Thoracic aorta (tissue), 2 donors: ENCODE data around the gene TSKU. TPM values are rescaled to one million over a fixed set of nuclear protein-coding genes. Genes with fewer than 3 reads are reported as not detected.
A peak's percentile ranks its signal among the peaks of the same experiment; 100 is the strongest.

Source experiments
- ATAC-seq: fragments of 150-250 bp; one replicate; pipeline ENCODE4 v1.8.0; 2017; ENCODE audit warnings: low read depth; ENCODE audit not compliant: insufficient number of reproducible peaks, low FRiP score
- DNase-seq: peaks from one replicate; pipeline ENCODE4 v3.0.0-alpha.2; 2020; ENCODE audit warnings: low spot score
- H3K27ac ChIP-seq, 2 donors: fragments of 200-600 bp; sonication (generic); 1 replicate in 1 of 2; 2 replicates in 1 of 2; pipeline ENCODE4 v1.5.1; 2016; ENCODE audit warnings: mild to moderate bottlenecking in 2 of 2, moderate library complexity in 2 of 2
- H3K27me3 ChIP-seq: fragments of 200-600 bp; sonication (generic); replicated peaks from 2 replicates; pipeline ENCODE4 v1.6.0; 2016; ENCODE audit warnings: mild to moderate bottlenecking; ENCODE audit not compliant: insufficient read depth
- H3K36me3 ChIP-seq: fragments of 200-600 bp; sonication (generic); one replicate; pipeline ENCODE4 v1.5.1; 2016
- H3K4me1 ChIP-seq, 2 donors: fragments of 200-600 bp; sonication (generic); 1 replicate in 1 of 2; 2 replicates in 1 of 2; pipeline versions ENCODE4 v1.5.1 to v1.6.0; 2016; ENCODE audit warnings: low read depth in 2 of 2, mild to moderate bottlenecking in 1 of 2; ENCODE audit not compliant: control insufficient read depth in 1 of 2
- H3K4me3 ChIP-seq: fragments of 200-600 bp; sonication (generic); 2 replicates; pipeline ENCODE4 v1.5.1; 2016; ENCODE audit warnings: mild to moderate bottlenecking
- H3K9me3 ChIP-seq: fragments of 200-600 bp; sonication (generic); 2 replicates; pipeline ENCODE4 v1.5.1; 2016
- CTCF ChIP-seq: fragments of 200-600 bp; sonication (generic); IDR thresholded peaks from one replicate; pipeline ENCODE4 v1.5.1; 2019; ENCODE audit warnings: antibody characterized with exemption
- total RNA-seq, 2 donors: library from RNA; depleted of rRNA; stranded (reverse); fragments of >200 nt; gene quantifications; one replicate each; pipeline versions ENCODE4 v1.1.0 to v1.2.3, GENCODE V29; 2016

TSKU gene
- total RNA-seq, 2 donors from 2014 or later = 42.2 to 100 TPM

DNA sequence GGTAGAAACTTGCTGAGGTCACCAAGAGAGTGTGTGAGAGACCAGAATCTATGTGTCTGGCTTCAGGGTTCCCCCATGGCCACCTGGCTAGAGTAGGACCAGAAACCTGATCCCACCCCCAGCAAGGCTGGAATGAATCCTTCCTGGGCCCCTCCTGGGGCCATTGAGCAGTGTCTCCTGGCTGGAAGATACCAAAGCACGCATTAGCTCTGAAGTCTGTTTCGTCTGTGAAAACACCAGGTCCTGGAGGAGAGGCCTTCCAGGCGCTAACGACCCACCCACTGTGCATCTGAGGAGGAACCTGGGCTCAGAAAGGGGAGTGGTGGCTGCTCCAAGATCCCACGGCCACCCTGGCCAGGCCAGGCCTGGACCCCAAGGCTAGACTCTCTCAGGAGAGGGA, 15.5 kb upstream of the TSKU start:
- H3K9me3 ChIP-seq = no peaks in the 10 kb centered on the region
- DNase-seq (no peak), ATAC-seq (no peak)
- H3K27me3 ChIP-seq = no peaks in the 10 kb centered on the region
- H3K4me1 ChIP-seq = peaks cover 32 to 67% of the 10 kb centered on the region in 2 donors
- no peak overlapping the region for H3K27ac ChIP-seq
- TF ChIP-seq CTCF = no peak
- H3K36me3 ChIP-seq = no peaks in the 10 kb centered on the region
- H3K4me3 ChIP-seq = no peak overlapping the region

DNA sequence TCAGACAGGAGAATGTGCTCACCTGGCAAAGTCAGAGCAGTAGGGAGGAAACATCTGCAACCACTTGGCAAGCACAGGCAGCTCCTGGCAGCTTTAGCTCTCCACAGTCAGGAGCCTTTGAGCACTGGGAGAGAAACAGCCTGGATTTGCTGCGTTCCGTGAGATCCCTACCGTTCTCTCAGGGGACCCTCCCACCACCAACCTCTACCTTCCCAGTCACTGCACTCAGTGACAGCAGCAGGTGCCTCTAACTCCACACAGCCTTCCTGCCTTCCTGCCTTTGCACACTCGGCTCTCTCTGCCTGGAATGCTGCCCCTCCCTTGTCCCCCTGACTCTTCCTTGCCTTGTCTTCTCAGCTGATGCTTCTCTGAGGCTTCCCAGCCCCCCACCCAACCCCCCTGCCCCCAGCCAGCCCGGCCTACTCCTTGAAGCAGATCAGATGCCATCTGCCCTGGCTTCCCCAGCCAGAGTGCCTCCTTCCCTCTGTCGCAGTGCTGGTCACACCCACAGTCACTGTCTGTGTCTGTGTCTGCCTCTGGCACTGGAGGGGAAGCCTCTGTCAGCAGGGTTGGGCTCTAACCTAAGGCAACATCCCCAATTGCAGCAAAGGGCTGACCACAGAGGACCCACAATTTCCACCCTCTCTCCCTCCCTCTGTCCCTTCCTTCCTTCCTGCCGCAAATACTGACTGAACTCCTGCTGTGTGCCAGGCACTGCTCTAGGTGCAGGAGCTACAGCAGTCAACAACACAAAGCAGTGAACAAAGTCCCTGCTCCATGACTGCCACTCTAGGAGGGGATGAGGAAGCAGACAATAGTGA, 14.9 kb upstream of the TSKU start:
- ATAC-seq = no peak
- H3K36me3 ChIP-seq = no peaks in the 10 kb centered on the region
- TF ChIP-seq CTCF = no peak
- H3K27me3 ChIP-seq = no peaks in the 10 kb centered on the region
- H3K9me3 ChIP-seq = no peaks in the 10 kb centered on the region
- no peak overlapping the region for H3K27ac ChIP-seq
- no peak overlapping the region for H3K4me3 ChIP-seq
- H3K4me1 ChIP-seq = peaks cover 31 to 67% of the 10 kb centered on the region in 2 donors
- no peak for DNase-seq

DNA sequence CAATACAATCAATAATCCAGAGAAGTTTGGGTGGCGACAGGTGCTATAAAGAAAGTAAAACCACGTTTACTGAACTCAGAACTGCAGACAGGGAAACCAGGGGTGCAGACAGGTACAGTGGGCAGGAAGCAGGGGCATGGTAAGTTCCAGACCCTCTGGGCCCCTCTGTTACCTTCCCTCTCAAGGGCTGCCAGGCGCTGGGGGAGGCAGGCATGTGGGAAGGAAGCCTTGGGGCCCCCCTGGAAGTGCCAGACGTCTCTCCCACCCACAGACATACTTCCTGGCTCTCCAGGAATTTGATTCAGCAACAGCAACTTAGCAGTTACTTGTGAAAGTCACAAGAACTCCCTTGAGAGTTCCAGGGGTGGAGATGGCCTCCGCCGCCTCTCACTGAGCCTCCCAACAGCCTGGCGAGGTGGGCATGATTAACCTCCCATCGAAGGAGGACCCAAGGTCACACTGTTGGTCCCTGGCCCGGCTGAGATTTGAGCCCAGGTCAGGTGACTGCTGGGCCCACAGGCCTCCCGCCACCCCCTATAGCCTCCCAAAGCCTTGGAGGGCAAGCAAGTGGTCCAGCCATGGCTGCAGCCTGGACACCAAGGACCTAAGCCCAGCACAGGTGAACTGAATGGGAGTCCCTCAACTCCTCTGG, 14.1 kb upstream of the TSKU start:
- no peak overlapping the region for H3K4me3 ChIP-seq
- no peak overlapping the region for H3K27ac ChIP-seq
- no peaks in the 10 kb centered on the region for H3K36me3 ChIP-seq
- TF ChIP-seq CTCF = no peak
- H3K9me3 ChIP-seq = no peaks in the 10 kb centered on the region
- DNase-seq = no peak
- H3K27me3 ChIP-seq = no peaks in the 10 kb centered on the region
- no peak for ATAC-seq
- H3K4me1 ChIP-seq = peaks cover 32 to 67% of the 10 kb centered on the region in 2 donors

DNA sequence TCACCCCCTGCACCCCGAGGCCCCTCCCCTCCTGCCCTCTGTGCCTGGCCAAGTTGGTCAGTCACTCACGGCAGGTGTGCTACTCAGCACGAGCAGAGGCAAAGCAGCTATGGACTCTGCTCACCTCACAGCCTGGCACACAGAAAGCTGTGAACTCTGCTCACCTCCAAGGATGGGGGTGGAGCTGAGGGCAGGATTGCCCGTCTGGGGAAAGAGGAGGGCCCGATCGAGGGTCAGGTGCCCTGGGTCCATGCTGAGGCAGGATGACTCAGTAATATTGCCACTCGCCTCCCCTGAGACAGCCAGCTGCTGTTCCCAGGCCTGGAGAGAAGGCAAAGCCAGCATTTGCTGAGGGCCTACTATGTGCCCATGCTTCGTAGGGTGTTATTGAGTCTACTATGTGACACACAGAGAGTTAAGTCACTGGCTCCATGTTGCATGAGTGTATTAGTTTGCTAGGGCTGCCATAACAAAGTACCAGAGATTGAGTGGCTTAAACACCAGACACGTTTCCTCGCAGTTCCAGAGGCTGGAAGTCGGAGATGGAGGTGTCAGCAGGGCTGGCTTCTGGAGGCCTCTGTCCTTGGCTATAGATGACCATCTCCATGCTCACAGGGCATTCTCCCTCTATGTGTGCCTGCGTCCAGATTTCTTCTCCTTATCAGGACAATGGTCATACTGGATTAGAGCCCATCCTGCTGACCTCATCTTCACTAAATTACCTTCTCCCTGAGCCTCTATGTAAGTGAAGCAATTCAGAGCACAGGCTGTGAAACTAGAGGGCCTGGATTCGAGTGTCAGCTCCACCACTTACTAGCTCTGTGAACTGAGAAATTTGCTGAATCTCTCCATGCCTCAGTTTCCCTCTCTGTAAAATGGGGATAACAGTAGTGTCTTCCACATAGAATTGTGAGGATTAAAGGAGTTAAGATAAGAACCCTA, 13.2 kb upstream of the TSKU start:
- ATAC-seq = no peak
- Histone ChIP-seq H3K36me3 (no peaks in the 10 kb centered on the region), H3K4me3 (no peak overlapping the region), H3K27ac (peak overlapping the region; percentile 77 to 85), H3K4me1 (peaks cover 35 to 74% of the 10 kb centered on the region in 2 donors), H3K27me3 (no peaks in the 10 kb centered on the region), H3K9me3 (no peaks in the 10 kb centered on the region)
- DNase-seq = no peak
- TF ChIP-seq CTCF = no peak
